DMS153 (cell line): ENCODE results near the gene TMEM132E.
A peak's percentile ranks its signal among the peaks of the same experiment; 100 is the strongest.

Source experiments
- DNase-seq: peaks from one replicate; lab custom pipeline; 2025; lab: John Stamatoyannopoulos, UW

Gene TMEM132E

GRCh38 chr17:34570506-34570905, 8.9 kb upstream of the TMEM132E start:
- no peak for DNase-seq

- DNase-seq: no peak
Observed at GRCh38 chr17:34571428-34572130, 7.8 kb upstream of the TMEM132E start.

GRCh38 chr17:34572483-34572882, 6.9 kb upstream of the TMEM132E start:
- no peak for DNase-seq

GRCh38 chr17:34575182-34575581, 4.2 kb upstream of the TMEM132E start:
- no peak for DNase-seq

DNA sequence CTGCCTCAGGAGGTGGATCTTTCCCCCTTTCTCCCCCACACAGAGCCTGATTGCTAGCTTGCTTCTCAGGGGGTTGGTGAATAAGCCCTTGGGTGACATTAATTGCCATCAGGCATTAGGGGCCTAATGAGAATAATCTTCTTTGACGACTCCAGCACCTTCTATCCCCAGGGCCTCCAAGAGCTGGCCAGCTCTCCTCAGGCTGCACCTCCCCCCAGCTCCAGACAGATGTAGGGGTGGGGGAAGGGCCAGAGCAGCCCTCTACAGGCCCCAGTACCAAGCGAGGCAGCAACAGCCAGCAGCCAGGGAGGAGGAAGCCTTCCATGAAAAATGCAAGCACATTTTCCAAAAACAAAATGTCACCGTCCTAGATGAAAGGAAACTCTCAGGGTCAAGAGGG, 1.4 kb upstream of the TMEM132E start:
- DNase-seq: no peak

- no peak for DNase-seq
Observed at GRCh38 chr17:34578656-34579016, 746 bp upstream of the TMEM132E start.

DNA sequence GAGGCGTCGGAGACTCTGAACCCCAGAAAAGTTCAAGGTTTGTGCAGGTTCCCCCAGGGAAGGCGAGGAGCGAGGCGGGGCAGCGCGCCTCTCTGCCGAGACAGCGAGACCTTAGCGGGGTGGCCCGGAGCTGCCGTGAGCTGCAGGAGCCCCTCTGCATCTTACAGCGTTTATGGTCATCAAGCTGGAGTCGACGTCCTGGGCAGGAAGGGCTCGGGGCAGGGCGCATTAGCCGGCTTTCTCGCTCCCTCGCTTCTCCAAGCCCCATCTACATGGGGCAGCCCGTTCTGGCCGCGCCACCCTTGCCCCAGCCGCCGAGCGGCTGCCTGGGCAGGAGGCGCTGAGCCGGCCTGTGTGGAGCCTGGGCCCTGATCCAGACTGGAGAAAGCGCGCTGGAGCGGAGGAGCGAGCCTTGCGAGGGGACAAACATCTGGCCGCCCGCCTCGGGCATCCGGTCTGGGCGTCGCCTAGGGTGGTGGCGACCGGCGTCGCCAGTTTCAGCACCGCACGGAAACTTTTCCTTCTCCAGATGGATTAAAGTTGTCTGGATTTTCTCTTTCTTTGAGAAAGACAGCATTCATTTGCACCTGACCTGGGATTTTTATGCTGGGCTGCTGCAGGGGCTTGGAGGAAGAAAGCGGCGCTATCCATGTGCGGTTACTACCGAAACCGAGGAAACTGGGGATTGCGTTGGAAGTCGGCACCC, 750 bp downstream of the TMEM132E start:
- DNase-seq: no peak

- no peak for DNase-seq
Observed at GRCh38 chr17:34580685-34581445, 1.5 kb downstream of the TMEM132E start.

GRCh38 chr17:34581446-34582184, 2.2 kb downstream of the TMEM132E start:
- DNase-seq: no peak

DNA sequence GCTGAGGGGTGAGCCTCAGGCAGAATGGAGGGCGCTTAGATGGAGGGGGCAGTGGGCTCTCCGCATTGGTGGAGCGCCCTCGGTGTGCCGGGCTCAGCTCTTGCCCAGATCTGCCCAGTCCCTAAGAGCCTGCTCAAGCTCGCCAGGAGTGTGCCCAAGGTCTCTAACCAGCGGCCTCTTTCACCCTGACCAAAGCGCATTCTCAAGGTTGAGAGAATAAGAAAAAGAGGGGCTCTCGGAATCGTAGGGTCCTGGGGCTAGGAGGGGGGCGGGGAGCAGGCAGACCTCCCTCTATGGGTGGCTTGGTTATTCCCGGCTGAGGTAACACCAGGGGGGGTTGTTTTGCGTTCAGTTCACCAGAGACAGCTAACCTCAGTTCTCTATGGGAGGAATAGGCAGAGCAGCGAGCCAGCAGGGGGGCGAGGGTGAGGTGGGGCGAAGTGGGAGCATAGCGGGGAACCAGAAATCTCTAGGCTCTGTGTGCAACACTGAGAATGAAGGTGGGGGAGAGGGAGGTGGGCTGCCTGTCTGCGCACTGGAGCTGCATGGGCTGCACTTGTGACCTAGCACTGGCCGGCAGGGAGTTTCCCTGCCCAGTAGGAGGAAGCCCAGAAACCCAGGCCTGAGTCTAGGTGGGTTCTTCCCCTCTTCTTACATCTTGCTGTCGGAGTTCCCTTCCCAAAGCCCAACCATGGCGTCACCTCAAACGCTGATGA, 3.0 kb downstream of the TMEM132E start:
- no peak for DNase-seq

GRCh38 chr17:34582901-34583245, 3.5 kb downstream of the TMEM132E start:
- no peak for DNase-seq

DNA sequence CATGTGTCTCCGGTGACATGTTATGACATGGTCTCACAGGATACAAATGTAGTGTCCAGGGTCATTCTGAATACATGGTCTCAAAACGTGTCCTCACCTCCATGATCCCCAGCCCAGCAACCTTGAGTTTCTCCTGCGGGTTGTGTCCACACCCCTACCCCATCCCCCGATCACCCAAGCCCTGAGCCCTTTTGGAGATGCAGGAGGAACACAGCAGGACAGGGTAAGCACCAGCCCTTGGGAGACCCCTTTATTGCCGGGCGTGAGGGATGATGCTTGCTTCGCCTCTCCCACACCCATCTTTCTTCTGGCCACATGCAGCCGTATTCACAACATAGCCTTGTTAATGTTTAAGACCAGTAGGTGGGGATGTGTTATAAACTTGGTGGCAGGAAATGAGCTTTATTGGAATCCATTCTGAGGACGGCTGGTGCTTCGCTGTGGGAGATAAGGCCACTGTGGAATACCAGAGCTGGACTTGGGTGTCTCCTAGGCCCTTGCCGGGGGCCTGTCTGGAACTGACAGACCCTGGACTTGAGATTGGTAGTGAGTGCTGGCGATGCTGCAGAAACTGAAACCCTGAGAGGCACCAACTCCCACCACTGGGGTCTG, 5.5 kb downstream of the TMEM132E start:
- DNase-seq: peak; percentile 39

- no peak for DNase-seq
Observed at GRCh38 chr17:34586346-34586846, 7.0 kb downstream of the TMEM132E start.

- no peak for DNase-seq
Observed at GRCh38 chr17:34588266-34588665, 8.9 kb downstream of the TMEM132E start.

DNA sequence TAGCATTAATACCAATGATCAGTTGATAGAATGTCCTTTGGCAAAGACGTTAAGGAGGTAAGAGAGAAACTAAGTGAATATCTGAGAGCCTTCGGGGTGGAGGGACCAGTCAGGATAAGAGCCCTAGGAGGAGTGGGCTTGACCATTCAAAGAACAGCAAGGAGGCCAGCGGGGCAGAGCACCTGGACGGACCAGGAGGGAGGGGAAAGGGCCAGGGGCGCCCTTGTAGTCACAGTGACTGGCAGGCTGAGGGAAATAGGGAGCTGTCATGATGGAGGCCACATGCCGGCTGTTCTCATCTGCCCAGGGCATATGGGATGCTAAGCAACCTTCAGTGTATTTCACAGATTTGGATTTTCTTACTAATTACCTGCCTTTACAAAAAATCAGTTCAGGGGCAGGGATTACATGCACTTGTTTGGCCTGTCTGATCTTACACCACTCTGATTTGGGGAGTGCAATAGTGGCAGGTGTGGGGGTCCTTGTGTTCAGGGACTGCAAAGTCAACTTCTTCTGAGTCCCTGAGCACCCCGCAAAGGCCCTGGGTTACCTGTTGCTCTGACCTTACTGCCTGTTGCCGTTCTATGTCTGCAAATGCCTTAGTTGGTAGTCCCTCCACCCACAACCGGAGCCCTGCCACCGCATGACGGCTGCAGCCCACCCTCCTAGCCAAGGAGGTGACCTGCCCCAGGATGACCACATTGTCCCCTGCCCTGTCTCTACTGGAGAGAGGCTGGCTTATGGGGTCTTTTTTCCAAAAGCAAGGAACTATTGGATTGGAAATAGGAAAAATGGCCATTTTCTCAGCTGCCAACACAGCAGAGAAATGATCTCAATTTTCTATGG, 10.0 kb downstream of the TMEM132E start:
- no peak for DNase-seq

DNA sequence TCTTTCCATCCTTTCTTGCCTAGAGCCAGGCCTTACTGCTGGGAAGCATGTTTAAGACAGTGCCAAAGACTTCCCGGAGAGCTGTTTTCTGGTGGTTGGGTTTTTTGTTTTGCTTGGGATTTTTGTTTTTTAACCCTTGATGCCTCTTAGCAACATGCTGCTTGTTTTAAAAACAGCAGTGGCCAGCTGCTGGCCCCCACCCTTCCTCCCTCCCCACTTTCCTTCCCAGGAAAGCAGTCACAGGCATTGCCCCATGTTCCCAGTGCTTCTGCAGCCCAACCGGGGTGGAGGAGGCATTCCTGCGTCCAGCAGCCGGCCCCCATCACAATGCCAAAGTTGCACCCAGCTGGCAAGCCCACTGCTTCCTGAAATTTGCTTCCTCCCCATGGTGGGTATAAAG, 12.6 kb downstream of the TMEM132E start:
- DNase-seq: no peak

DNA sequence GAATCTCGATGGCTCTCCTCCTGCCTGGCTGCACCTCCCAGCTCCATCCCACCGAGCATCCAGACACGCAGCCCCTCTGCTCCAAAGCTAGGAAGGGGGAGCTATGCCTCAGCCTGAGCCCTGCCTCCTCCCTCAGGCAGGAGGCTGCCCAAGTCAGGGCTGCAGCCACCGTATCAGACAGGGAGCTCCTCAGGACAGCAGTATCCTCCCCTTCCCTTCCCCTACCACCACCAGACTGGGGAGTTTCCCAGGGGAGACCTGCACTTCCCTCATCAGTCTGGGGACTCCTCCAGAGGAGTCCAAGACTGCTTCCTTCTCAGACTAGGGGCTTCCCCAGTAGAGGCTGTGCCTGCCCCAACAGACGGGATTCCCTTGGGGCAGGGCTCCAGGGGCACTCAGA, 17.5 kb downstream of the TMEM132E start:
- DNase-seq: no peak

- DNase-seq: no peak
Observed at GRCh38 chr17:34598161-34598776, 18.9 kb downstream of the TMEM132E start.

GRCh38 chr17:34601416-34601815, 22.0 kb downstream of the TMEM132E start:
- no peak for DNase-seq

GRCh38 chr17:34603974-34604373, 24.6 kb downstream of the TMEM132E start:
- no peak for DNase-seq
